Measurements from ENCODE around the gene AQP7. TPM values are rescaled to one million over a fixed set of nuclear protein-coding genes. Genes with fewer than 3 reads are reported as not detected.
"Not testable (repeated sequence)": the region's sequence is repeated elsewhere in the genome, so short reads cannot be mapped to it uniquely, and the experiment has no call there.

The AQP7 gene
- total RNA-seq, 1 donor from 2014 or later = not detected

- DNase-seq (ENCODE audit: low spot score in 2 of 2); FAIRE-seq: not testable (repeated sequence)
These were observed 559 bp downstream of the AQP7 start for GRCh38 chr9:33401809-33402208.

GRCh38 chr9:33399047-33399446 is 3.3 kb downstream of the AQP7 start:
- FAIRE-seq; DNase-seq (ENCODE audit: low spot score in 2 of 2): not testable (repeated sequence)

- FAIRE-seq; DNase-seq (ENCODE audit: low spot score in 2 of 2): not testable (repeated sequence)
These were observed 4.6 kb downstream of the AQP7 start for GRCh38 chr9:33397801-33398200.

- not testable (repeated sequence) for DNase-seq (ENCODE audit: low spot score in 2 of 2); FAIRE-seq
These were observed 7.0 kb downstream of the AQP7 start for GRCh38 chr9:33395159-33395879.

- FAIRE-seq; DNase-seq (ENCODE audit: low spot score in 2 of 2): not testable (repeated sequence)
These were observed 8.4 kb downstream of the AQP7 start for GRCh38 chr9:33393986-33394385.

GRCh38 chr9:33393581-33393980 is 8.8 kb downstream of the AQP7 start:
- DNase-seq (ENCODE audit: low spot score in 2 of 2) (no peak), FAIRE-seq (no peak)

- not testable (repeated sequence) for DNase-seq (ENCODE audit: low spot score in 2 of 2); FAIRE-seq
These were observed 9.8 kb downstream of the AQP7 start for GRCh38 chr9:33392591-33393021.

- not testable (repeated sequence) for DNase-seq (ENCODE audit: low spot score in 2 of 2); FAIRE-seq
These were observed 11.1 kb downstream of the AQP7 start for GRCh38 chr9:33391111-33391771.

- DNase-seq (ENCODE audit: low spot score in 2 of 2) (no peak), FAIRE-seq (no peak)
These were observed 14.0 kb downstream of the AQP7 start for GRCh38 chr9:33388110-33388994.

GRCh38 chr9:33386998-33387397 is 15.4 kb downstream of the AQP7 start:
- not testable (repeated sequence) for FAIRE-seq; DNase-seq (ENCODE audit: low spot score in 2 of 2)

GRCh38 chr9:33386641-33386996 is 15.7 kb downstream of the AQP7 start:
- not testable (repeated sequence) for FAIRE-seq; DNase-seq (ENCODE audit: low spot score in 2 of 2)

- not testable (repeated sequence) for FAIRE-seq; DNase-seq (ENCODE audit: low spot score in 2 of 2)
These were observed 16.3 kb downstream of the AQP7 start for GRCh38 chr9:33385979-33386640.

- FAIRE-seq; DNase-seq (ENCODE audit: low spot score in 2 of 2): not testable (repeated sequence)
These were observed 16.8 kb downstream of the AQP7 start for GRCh38 chr9:33385536-33385935.

GRCh38 chr9:33383396-33383795 is 19.0 kb downstream of the AQP7 start:
- DNase-seq (ENCODE audit: low spot score in 2 of 2); FAIRE-seq: not testable (repeated sequence)

- not testable (repeated sequence) for FAIRE-seq; DNase-seq (ENCODE audit: low spot score in 2 of 2)
These were observed 20.0 kb downstream of the AQP7 start for GRCh38 chr9:33382397-33382796.

GRCh38 chr9:33381231-33381791 is 21.1 kb downstream of the AQP7 start:
- FAIRE-seq (no peak), DNase-seq (ENCODE audit: low spot score in 2 of 2) (no peak)

- FAIRE-seq (no peak), DNase-seq (ENCODE audit: low spot score in 2 of 2) (no peak)
These were observed 21.8 kb downstream of the AQP7 start for GRCh38 chr9:33380390-33381094.

- DNase-seq (ENCODE audit: low spot score in 2 of 2) (no peak), FAIRE-seq (no peak)
These were observed 22.5 kb downstream of the AQP7 start for GRCh38 chr9:33379666-33380389.
